Naive thymus-derived CD8-positive, alpha-beta T cell (primary cell): ENCODE data around the gene SPSB4. TPM values are rescaled to one million over a fixed set of nuclear protein-coding genes. Genes with fewer than 3 reads are reported as not detected.

Experiments used
- ATAC-seq, 2 donors: fragments of 150-1000 bp; cut with Tn5 transposase in 1 of 2; sonication (Bioruptor Pico), chemical (Tn5 transposase) in 1 of 2; 1 replicate in 1 of 2; 2 replicates in 1 of 2; pipeline ENCODE4 v1.10.0; 2021; ENCODE audit warnings: mild to moderate bottlenecking in 2 of 2, moderate library complexity in 2 of 2
- POLR2A ChIA-PET: fragments of 350-600 bp; sonication (Branson Sonifier 250); formaldehyde crosslinking; loops from one replicate; lab custom pipeline; 2021; ENCODE audit warnings: antibody characterized with exemption; lab: Charles Lee
- DNase-seq, 10 donors: peaks; one replicate each; pipeline versions ENCODE4 v3.0.0 to v3.0.0-alpha.2; 2020 to 2022
- H3K27ac Mint-ChIP-seq, 10 donors: one replicate each; pipeline ENCODE4 v1.8.0; 2020 to 2022; ENCODE audit warnings: mild to moderate bottlenecking in 10 of 10, mixed read lengths in 10 of 10, moderate library complexity in 4 of 10, inconsistent platforms in 1 of 10
- H3K27me3 Mint-ChIP-seq, 5 donors: one replicate each; pipeline ENCODE4 v1.8.0; 2021 to 2022; ENCODE audit warnings: mixed read lengths in 5 of 5
- H3K36me3 Mint-ChIP-seq, 3 donors: one replicate each; pipeline ENCODE4 v1.8.0; 2020 to 2022; ENCODE audit warnings: mixed read lengths in 3 of 3, mild to moderate bottlenecking in 2 of 3, inconsistent platforms in 1 of 3
- H3K4me1 Mint-ChIP-seq, 4 donors: one replicate each; pipeline ENCODE4 v1.8.0; 2021 to 2022; ENCODE audit warnings: mixed read lengths in 4 of 4
- H3K4me3 Mint-ChIP-seq, 10 donors: one replicate each; pipeline ENCODE4 v1.8.0; 2020 to 2022; ENCODE audit warnings: mild to moderate bottlenecking in 10 of 10, mixed read lengths in 10 of 10, moderate library complexity in 6 of 10, inconsistent platforms in 1 of 10
- H3K9me3 Mint-ChIP-seq, 9 donors: one replicate each; pipeline ENCODE4 v1.8.0; 2020 to 2022; ENCODE audit warnings: mixed read lengths in 9 of 9, mild to moderate bottlenecking in 3 of 9, inconsistent platforms in 1 of 9, moderate library complexity in 1 of 9
- polyA plus RNA-seq, 3 donors: library from polyadenylated mRNA; unstranded; fragments of 300-500 nt; fragmentation: Illumina TruSeq; gene quantifications; one replicate each; pipeline ENCODE4 v1.2.3, GENCODE V29; 2021
- total RNA-seq, 8 experiments: library from RNA in 2 of 8; stranded (reverse) in 2 of 8; gene quantifications; one replicate each; pipeline ENCODE4 v1.2.3 and lab custom pipeline; 2021 to 2026

Gene SPSB4
- total and polyA plus RNA-seq, 5 experiments from 2014 or later = not detected

- no peak overlapping the region for H3K4me3 Mint-ChIP-seq
Observed at GRCh38 chr3:141070727-141071357, 19.7 kb downstream of the SPSB4 start.

DNA sequence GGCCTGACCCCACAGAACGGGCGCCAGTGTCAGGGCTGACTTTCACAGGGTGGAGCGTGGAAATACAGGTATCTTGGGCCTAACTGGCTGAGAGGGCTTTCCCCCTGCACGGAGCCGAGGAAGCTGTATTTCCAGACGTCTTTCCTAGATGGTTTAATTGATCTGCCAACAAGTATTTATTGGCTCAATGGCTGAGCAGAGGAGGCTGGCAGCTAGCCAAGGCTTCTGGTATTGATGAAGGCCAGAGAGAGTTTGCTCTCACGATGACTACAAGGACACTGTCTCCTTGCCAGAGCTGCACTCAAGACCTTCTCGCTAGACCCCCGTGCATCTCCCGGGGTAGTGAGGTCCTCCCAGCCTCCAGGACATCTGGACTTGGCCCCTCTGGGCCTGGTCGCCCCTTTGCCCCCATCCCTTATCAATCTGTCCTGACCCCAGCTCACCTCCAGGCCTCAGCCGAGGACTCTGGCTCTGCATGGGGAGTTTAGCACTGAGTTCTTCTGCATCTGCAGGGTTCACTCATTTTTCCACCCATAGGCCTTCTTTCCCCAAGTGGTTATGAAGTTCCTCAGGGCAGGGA is 20.6 kb downstream of the SPSB4 start:
- DNase-seq (no peak), ATAC-seq (no peak)
- Mint-ChIP-seq H3K9me3 (no peaks in the 10 kb centered on the region), H3K27ac (no peak overlapping the region), H3K36me3 (no peaks in the 10 kb centered on the region), H3K27me3 (no peaks in the 10 kb centered on the region), H3K4me1 (peaks cover 2 to 9% (median 4%) of the 10 kb centered on the region in 4 donors), H3K4me3 (no peak overlapping the region)
- POLR2A ChIA-PET = no interaction called here

More at GRCh38 chr3:141070727-141071357, 19.7 kb downstream of the SPSB4 start:
- POLR2A ChIA-PET = no interaction called here
- Mint-ChIP-seq H3K27me3 (no peaks in the 10 kb centered on the region), H3K4me1 (peaks cover 0 to 3% (median 0%) of the 10 kb centered on the region in 4 donors), H3K36me3 (no peaks in the 10 kb centered on the region), H3K9me3 (no peaks in the 10 kb centered on the region), H3K27ac (no peak overlapping the region)
- no peak for ATAC-seq
- no peak for DNase-seq

DNA sequence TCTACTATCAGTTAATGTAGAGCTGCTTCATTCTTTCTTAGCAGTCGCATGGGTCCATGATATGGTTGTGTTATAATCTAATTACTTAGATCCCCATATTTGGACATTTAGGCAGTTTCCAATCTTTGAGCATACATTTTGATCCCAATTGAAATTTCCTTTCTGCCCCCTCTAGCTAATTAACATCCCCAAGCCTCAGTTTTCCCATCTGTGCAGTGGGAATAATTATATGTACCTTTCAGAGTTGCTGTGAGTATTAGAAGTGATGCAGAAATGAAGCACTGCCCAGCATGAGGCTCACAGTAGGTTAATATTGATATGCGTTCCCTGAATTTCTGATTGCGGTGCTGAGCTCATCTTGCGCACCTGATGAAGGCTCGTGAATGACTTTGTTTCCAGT is 21.8 kb downstream of the SPSB4 start:
- H3K9me3 Mint-ChIP-seq = no peaks in the 10 kb centered on the region
- no peak overlapping the region for H3K27ac Mint-ChIP-seq
- no peaks in the 10 kb centered on the region for H3K27me3 Mint-ChIP-seq
- POLR2A ChIA-PET = no interaction called here
- peaks cover 8 to 17% (median 12%) of the 10 kb centered on the region in 4 donors for H3K4me1 Mint-ChIP-seq
- H3K36me3 Mint-ChIP-seq = no peaks in the 10 kb centered on the region
- H3K4me3 Mint-ChIP-seq = no peak overlapping the region
- ATAC-seq (no peak), DNase-seq (no peak)

- H3K4me3 Mint-ChIP-seq = no peak overlapping the region
- H3K4me1 Mint-ChIP-seq = peaks cover 8 to 17% (median 12%) of the 10 kb centered on the region in 4 donors
- no peaks in the 10 kb centered on the region for H3K9me3 Mint-ChIP-seq
- H3K27me3 Mint-ChIP-seq = no peaks in the 10 kb centered on the region
- POLR2A ChIA-PET = no interaction called here
- no peak overlapping the region for H3K27ac Mint-ChIP-seq
- DNase-seq (no peak), ATAC-seq (no peak)
- H3K36me3 Mint-ChIP-seq = no peaks in the 10 kb centered on the region
Observed at GRCh38 chr3:141073580-141073979, 22.4 kb downstream of the SPSB4 start.

DNA sequence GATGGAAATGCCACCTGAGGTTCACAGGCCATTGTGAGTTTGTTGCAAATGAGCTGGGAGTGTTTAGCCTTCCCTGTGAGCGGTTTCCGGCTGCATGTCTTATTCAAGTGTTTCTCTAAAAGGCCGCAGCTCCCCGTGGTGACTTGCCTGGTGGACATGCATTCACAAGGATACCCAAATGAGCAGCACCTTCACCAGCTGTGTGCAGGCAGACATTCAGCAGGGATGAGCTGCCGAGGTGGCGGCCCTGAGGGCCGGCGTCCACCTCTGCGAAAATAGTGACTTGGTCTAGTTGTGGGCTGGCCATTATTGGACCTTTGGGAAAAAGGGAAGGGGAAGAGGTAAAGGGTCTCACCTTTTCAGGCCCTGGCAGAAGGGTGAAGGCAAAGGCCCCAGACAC is 23.4 kb downstream of the SPSB4 start:
- POLR2A ChIA-PET = no interaction called here
- Mint-ChIP-seq H3K4me3 (no peak overlapping the region), H3K27ac (peak overlapping the region in 1 of 10 donors; percentile 27), H3K9me3 (no peaks in the 10 kb centered on the region), H3K4me1 (peaks cover 8 to 17% (median 12%) of the 10 kb centered on the region in 4 donors), H3K36me3 (no peaks in the 10 kb centered on the region), H3K27me3 (no peaks in the 10 kb centered on the region)
- no peak for DNase-seq
- no peak for ATAC-seq

DNA sequence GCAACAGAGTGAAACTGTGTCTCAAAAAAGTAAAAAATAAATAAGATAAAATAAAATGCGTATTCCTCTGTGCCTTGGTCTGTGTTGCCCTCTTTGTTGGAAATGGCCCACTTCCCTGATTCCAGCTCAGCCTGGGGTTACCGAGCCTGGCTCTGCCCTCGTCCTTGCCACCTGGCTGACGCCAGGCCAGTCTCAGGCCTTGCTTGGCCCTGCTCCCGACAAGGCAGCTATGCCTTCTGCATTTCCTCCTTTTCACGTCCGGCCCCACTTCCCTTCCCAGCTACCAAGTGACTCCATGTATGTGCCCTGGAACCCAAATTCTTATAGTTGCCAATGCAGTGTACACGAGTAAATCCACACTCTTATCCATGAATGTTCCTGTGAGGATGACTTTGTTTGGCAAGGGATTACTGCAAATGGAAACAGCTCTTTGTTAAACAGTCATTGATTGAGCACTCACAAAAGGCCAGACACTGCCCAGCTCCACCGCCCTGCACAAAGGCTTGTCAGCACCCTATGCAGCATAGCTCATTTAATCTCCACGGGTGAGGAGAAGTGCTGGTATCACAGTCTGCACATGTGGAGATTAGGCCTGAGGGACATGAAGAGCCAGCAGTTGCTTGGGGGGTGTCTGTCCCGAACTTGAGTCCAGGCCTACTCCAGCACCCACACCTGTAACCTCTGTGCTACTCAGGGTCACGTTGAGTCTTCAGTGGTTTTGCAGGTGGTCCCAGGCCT is 25.1 kb downstream of the SPSB4 start:
- DNase-seq = no peak
- H3K4me3 Mint-ChIP-seq = peak overlapping the region in 9 of 10 donors; percentile 44 to 80 (median 75)
- peaks cover 8 to 17% (median 12%) of the 10 kb centered on the region in 4 donors for H3K4me1 Mint-ChIP-seq
- no peaks in the 10 kb centered on the region for H3K27me3 Mint-ChIP-seq
- ATAC-seq = peak in 1 of 2 donors; percentile 14
- POLR2A ChIA-PET = no interaction called here
- no peaks in the 10 kb centered on the region for H3K9me3 Mint-ChIP-seq
- peak overlapping the region in 3 of 10 donors; percentile 24 to 69 (median 66) for H3K27ac Mint-ChIP-seq
- H3K36me3 Mint-ChIP-seq = no peaks in the 10 kb centered on the region

- H3K4me1 Mint-ChIP-seq = peaks cover 8 to 17% (median 12%) of the 10 kb centered on the region in 4 donors
- peak overlapping the region; percentile 50 to 80 (median 74) for H3K4me3 Mint-ChIP-seq
- no peaks in the 10 kb centered on the region for H3K9me3 Mint-ChIP-seq
- POLR2A ChIA-PET = no interaction called here
- ATAC-seq = peak; percentile 58 to 61
- DNase-seq = peak in 3 of 10 donors; percentile 11 to 39 (median 19)
- no peaks in the 10 kb centered on the region for H3K27me3 Mint-ChIP-seq
- H3K36me3 Mint-ChIP-seq = no peaks in the 10 kb centered on the region
- H3K27ac Mint-ChIP-seq = peak overlapping the region in 4 of 10 donors; percentile 10 to 74 (median 68)
Observed at GRCh38 chr3:141076797-141077571, 25.8 kb downstream of the SPSB4 start.

GRCh38 chr3:141077631-141078030 is 26.5 kb downstream of the SPSB4 start:
- peaks cover 0 to under 1% (median 0%) of the 10 kb centered on the region in 5 donors for H3K27me3 Mint-ChIP-seq
- H3K36me3 Mint-ChIP-seq = no peaks in the 10 kb centered on the region
- H3K9me3 Mint-ChIP-seq = no peaks in the 10 kb centered on the region
- H3K4me3 Mint-ChIP-seq = peak overlapping the region in 6 of 10 donors; percentile 50 to 80 (median 75)
- POLR2A ChIA-PET = no interaction called here
- peaks cover 8 to 17% (median 12%) of the 10 kb centered on the region in 4 donors for H3K4me1 Mint-ChIP-seq
- H3K27ac Mint-ChIP-seq = peak overlapping the region in 3 of 10 donors; percentile 6 to 66 (median 33)
- DNase-seq (no peak), ATAC-seq (no peak)

- POLR2A ChIA-PET = no interaction called here
- Mint-ChIP-seq H3K4me1 (peaks cover 8 to 17% (median 12%) of the 10 kb centered on the region in 4 donors), H3K36me3 (no peaks in the 10 kb centered on the region), H3K27ac (peak overlapping the region in 1 of 10 donors; percentile 6), H3K9me3 (no peaks in the 10 kb centered on the region), H3K4me3 (peak overlapping the region in 1 of 10 donors; percentile 45), H3K27me3 (peaks cover 0 to 4% (median 0%) of the 10 kb centered on the region in 5 donors)
- ATAC-seq (no peak), DNase-seq (no peak)
Observed at GRCh38 chr3:141078200-141078599, 27.1 kb downstream of the SPSB4 start.

DNA sequence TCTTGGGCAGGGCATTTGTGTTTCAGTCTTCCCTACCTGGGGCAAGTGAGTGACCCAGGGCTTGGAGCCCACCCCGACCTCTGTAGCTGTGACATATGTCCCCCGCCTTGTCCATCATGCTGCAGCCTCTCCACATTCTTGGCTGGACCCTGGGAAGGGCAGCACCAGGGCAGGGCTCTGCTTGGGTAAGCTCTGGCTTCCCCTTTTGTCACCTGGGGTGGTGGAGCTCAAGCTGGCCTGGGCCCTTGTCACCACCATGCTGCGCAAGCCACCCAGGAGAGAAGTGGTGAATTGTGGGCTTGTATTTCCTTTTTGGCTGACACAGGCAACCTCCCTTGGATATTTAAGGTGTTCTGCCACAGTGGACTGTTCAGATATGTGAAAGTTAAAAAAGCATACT is 29.3 kb downstream of the SPSB4 start:
- Mint-ChIP-seq H3K36me3 (no peaks in the 10 kb centered on the region), H3K9me3 (no peaks in the 10 kb centered on the region), H3K27me3 (peaks cover 0 to 4% (median 0%) of the 10 kb centered on the region in 5 donors), H3K4me3 (no peak overlapping the region), H3K4me1 (peaks cover 9 to 17% (median 11%) of the 10 kb centered on the region in 4 donors), H3K27ac (no peak overlapping the region)
- POLR2A ChIA-PET = no interaction called here
- no peak for DNase-seq
- ATAC-seq = no peak

DNA sequence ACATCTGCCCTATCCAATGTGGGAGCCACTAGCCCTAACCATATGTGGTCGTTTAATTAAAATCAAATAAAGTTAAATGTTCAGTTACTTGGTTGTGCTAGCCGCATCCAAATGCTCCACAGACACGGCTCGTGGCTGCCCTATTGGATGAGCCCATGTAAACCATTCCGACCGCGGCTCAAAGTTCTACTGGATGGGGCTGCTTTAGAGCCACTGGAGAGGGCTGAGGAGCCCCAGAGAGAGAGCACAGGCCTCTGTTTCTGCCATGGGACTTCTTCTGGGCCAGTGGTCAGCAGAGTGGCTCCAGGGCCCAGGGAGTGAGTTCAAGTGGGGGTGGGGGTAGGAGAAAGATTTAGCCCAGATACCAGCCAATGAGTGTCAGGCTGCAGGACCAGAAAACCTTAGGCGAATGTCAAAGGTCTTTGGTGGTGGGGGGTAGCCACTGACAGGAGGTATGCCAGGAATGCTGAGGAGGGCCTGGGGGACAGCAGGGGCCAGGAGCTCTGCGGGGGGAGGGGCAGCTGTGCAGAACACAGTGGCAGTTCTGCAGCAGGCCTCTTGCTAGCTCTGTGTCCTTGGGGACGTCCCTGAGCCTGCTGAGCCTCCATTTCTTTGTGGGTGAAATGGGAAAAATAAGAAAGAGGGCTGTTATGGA is 30.1 kb downstream of the SPSB4 start:
- Mint-ChIP-seq H3K9me3 (no peaks in the 10 kb centered on the region), H3K27me3 (peaks cover 0 to 4% (median 0%) of the 10 kb centered on the region in 5 donors), H3K27ac (no peak overlapping the region), H3K4me1 (peaks cover 9 to 13% (median 11%) of the 10 kb centered on the region in 4 donors), H3K4me3 (no peak overlapping the region), H3K36me3 (no peaks in the 10 kb centered on the region)
- no peak for ATAC-seq
- no peak for DNase-seq
- POLR2A ChIA-PET = no interaction called here

DNA sequence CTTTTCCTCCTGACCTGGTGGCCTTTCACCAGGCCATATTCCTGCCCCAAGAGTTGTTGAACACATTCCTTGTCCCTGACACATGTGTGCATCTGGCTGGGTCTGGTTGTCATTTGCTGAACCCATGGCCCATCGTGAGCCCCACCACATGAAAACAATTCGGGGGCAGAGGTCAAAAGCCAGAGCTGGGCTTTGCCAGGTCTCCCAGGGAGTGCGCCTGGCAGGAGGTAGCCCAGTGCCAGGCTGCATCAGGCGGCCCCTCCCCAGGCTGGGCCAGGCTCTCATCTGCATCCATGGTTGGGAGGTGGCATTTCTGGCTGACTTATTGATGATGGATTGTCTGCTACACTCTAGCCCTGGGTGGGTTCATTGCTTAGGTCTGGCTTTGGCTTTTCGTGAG is 30.9 kb downstream of the SPSB4 start:
- Mint-ChIP-seq H3K36me3 (no peaks in the 10 kb centered on the region), H3K27me3 (peaks cover 0 to 4% (median 0%) of the 10 kb centered on the region in 5 donors), H3K4me3 (no peak overlapping the region), H3K9me3 (no peaks in the 10 kb centered on the region), H3K27ac (no peak overlapping the region), H3K4me1 (peaks cover 5 to 6% (median 6%) of the 10 kb centered on the region in 4 donors)
- DNase-seq = no peak
- ATAC-seq = no peak
- POLR2A ChIA-PET = no interaction called here
